GM12872 (cell line): Measurements from ENCODE around the gene PALLD.

Experiments used
- TF ChIP-seq, protein P1 (sequence below): IDR thresholded peaks from 3 replicates; pipeline ENCODE4 v1.5.1; 2011; ENCODE audit warnings: low read depth, mild to moderate bottlenecking, low read length, moderate library complexity; ENCODE audit not compliant: insufficient read depth

Gene PALLD

GRCh38 chr4:168893807-168894206, 397.0 kb downstream of the PALLD start:
- TF ChIP-seq, protein P1, sequence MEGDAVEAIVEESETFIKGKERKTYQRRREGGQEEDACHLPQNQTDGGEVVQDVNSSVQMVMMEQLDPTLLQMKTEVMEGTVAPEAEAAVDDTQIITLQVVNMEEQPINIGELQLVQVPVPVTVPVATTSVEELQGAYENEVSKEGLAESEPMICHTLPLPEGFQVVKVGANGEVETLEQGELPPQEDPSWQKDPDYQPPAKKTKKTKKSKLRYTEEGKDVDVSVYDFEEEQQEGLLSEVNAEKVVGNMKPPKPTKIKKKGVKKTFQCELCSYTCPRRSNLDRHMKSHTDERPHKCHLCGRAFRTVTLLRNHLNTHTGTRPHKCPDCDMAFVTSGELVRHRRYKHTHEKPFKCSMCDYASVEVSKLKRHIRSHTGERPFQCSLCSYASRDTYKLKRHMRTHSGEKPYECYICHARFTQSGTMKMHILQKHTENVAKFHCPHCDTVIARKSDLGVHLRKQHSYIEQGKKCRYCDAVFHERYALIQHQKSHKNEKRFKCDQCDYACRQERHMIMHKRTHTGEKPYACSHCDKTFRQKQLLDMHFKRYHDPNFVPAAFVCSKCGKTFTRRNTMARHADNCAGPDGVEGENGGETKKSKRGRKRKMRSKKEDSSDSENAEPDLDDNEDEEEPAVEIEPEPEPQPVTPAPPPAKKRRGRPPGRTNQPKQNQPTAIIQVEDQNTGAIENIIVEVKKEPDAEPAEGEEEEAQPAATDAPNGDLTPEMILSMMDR = no peak

DNA sequence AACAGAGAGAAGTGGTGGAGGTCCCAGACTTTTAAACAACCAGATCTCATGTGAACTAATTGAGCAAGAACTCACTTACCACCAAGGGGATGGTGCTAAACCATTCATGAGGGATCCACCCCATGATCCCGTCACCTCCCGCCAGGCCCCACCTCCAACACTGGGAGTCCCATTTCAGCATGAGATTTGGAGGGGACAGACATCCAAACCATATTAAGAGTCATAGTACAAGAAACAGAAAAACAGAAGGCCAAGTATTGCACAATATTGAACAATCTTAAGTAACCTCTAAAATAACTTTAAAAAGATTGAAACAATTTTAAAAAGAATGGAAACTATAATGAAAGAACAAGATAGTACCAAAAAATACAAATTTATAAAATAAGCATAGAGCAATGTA, 403.2 kb downstream of the PALLD start:
- TF ChIP-seq, protein P1 = no peak

- TF ChIP-seq, protein P1 = no peak
Observed at GRCh38 chr4:168907119-168907698, 410.4 kb downstream of the PALLD start.

DNA sequence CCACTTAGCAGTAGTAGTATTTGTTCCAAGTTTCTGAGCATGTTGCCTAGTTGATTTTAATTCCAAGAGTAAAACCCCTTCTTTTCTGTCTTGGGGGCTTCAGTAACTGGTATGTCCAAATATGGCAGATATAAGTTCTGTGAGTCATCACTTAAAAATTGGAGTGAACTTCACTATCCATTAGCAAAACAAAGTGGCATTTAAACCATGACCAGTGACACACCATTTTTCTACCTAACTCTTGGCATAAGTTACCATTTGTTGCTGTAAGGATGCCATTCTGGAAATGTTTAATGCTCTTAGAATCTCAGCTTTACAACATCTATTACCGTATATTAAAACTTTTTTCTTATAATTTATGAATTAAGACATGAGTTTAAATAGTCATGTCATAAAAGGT, 411.2 kb downstream of the PALLD start:
- TF ChIP-seq, protein P1 = no peak

GRCh38 chr4:168908851-168909273, 412.0 kb downstream of the PALLD start:
- TF ChIP-seq, protein P1 = no peak

GRCh38 chr4:168914095-168914494, 417.2 kb downstream of the PALLD start:
- TF ChIP-seq, protein P1 = no peak

- TF ChIP-seq, protein P1 = peak; percentile 34; the same call in 1 of the 3 replicates
Observed at GRCh38 chr4:168917138-168917779, 420.4 kb downstream of the PALLD start.
